Measurements from ENCODE around the gene EPN2.

GRCh38 chr17:19248151-19248927 lies 11.2 kb downstream of the EPN2 start:
- TF ChIP-seq CTCF (IDR thresholded peaks at IDR 0.05 in 4 of 5, conservative IDR thresholded peaks at IDR 0.05 in 1 of 5) (no peak), POLR2A (IDR thresholded peaks at IDR 0.05) (no peak)
